Measurements from ENCODE around the gene UBE3A. TPM values are rescaled to one million over a fixed set of nuclear protein-coding genes. Genes with fewer than 3 reads are reported as not detected.

Gene UBE3A
- total RNA-seq, 4 donors from 2014 or later: 73.9 to 97.6 (median 80.1) TPM

DNA sequence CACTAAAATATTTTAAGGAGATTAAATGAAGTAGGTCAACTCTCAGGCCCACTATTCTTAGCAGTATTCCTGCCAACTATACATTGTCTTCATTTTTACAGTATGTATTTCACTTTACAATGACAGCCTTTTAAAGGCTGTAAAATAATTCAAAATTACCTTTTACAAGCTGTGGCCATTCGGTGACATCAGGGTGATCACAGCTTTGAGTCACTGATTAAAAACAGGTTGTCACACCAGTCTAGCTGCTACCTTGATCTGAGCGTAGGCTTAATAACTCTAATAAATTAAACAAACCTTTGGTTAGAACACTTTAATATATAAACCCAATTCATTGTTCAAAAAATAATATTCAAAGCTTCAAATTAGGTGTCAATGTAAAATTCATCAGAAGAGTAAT lies 29.9 kb downstream of the UBE3A start:
- TF ChIP-seq EP300 (IDR thresholded peaks at IDR 0.05) (no peak), POLR2A (IDR thresholded peaks at IDR 0.05; ENCODE audit: low read depth) (no peak), POLR2AphosphoS5 (IDR thresholded peaks at IDR 0.05) (no peak)
- TF ChIP-seq, protein P1, sequence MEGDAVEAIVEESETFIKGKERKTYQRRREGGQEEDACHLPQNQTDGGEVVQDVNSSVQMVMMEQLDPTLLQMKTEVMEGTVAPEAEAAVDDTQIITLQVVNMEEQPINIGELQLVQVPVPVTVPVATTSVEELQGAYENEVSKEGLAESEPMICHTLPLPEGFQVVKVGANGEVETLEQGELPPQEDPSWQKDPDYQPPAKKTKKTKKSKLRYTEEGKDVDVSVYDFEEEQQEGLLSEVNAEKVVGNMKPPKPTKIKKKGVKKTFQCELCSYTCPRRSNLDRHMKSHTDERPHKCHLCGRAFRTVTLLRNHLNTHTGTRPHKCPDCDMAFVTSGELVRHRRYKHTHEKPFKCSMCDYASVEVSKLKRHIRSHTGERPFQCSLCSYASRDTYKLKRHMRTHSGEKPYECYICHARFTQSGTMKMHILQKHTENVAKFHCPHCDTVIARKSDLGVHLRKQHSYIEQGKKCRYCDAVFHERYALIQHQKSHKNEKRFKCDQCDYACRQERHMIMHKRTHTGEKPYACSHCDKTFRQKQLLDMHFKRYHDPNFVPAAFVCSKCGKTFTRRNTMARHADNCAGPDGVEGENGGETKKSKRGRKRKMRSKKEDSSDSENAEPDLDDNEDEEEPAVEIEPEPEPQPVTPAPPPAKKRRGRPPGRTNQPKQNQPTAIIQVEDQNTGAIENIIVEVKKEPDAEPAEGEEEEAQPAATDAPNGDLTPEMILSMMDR (IDR thresholded peaks at IDR 0.05): no peak
- H3K4me3 ChIP-seq: no peak overlapping the region
- no peak for DNase-seq (ENCODE audit: extremely low spot score)
- 60% methylated on average over 2 of the region's 2 CpGs for WGBS
- peaks cover 4 to 13% (median 7%) of the 10 kb centered on the region in 4 donors for H3K36me3 ChIP-seq
- H3K27ac ChIP-seq (replicated peaks in 1 of 4): no peak overlapping the region
- H3K4me1 ChIP-seq: peaks cover 27 to 69% (median 53%) of the 10 kb centered on the region in 4 donors
- no peaks in the 10 kb centered on the region for H3K27me3 ChIP-seq
- intact Hi-C loops (cut with DNase I): no loop called here
- H3K9me3 ChIP-seq: no peaks in the 10 kb centered on the region

DNA sequence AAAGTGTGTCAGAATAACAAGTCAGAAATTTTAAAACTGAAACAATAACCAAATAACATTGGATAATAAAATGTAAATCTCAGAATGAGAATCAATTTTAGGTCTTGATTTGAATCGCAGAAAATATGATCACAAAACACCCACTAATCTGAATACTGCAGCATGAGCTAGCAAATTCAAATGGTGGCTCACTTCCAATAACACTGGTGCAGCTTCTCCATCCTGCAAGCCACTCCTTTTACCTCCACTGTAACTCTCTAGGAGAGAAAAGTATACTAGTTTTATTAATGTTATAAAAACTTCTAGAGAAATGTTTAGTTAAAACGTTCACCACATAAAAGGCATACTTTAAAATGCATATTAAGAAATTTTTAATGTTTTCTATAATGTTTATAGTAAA lies 30.4 kb downstream of the UBE3A start:
- WGBS: 44% methylated on average over 2 of the region's 2 CpGs
- Histone ChIP-seq H3K4me3 (no peak overlapping the region), H3K27me3 (no peaks in the 10 kb centered on the region), H3K27ac (replicated peaks in 1 of 4) (no peak overlapping the region), H3K4me1 (peaks cover 27 to 65% (median 51%) of the 10 kb centered on the region in 4 donors), H3K36me3 (peaks cover 4 to 18% (median 10%) of the 10 kb centered on the region in 4 donors), H3K9me3 (no peaks in the 10 kb centered on the region)
- no peak for DNase-seq (ENCODE audit: extremely low spot score)
- intact Hi-C loops (cut with DNase I): no loop called here
- TF ChIP-seq EP300 (IDR thresholded peaks at IDR 0.05) (no peak), POLR2AphosphoS5 (IDR thresholded peaks at IDR 0.05) (no peak), POLR2A (IDR thresholded peaks at IDR 0.05; ENCODE audit: low read depth) (no peak)
- TF ChIP-seq, protein P1 (IDR thresholded peaks at IDR 0.05): no peak

DNA sequence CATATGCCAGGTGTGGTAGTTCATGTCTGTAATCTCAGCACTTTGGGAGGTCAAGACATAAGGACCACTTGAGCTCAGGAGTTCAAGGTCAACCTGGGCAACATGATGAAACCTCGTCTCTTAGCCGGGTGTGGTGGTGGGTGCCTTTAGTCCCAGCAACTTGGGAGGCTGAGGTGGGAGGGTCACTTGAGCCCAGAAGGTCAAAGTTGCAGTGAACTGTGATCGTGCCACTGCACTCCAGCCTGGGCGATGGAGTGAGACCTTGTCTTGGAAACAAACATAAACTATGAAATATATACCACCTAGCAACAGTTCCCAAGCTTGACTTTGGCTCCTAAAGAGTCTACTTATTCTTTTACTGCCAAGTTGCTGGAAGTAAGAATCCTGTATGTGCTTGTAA lies 30.9 kb downstream of the UBE3A start:
- no peak for DNase-seq (ENCODE audit: extremely low spot score)
- Histone ChIP-seq H3K9me3 (peaks cover 0 to 1% (median 0%) of the 10 kb centered on the region in 4 donors), H3K36me3 (peaks cover 4 to 23% (median 12%) of the 10 kb centered on the region in 4 donors), H3K4me1 (peaks cover 26 to 63% (median 50%) of the 10 kb centered on the region in 4 donors), H3K27ac (replicated peaks in 1 of 4) (no peak overlapping the region), H3K27me3 (no peaks in the 10 kb centered on the region), H3K4me3 (no peak overlapping the region)
- intact Hi-C loops (cut with DNase I): no loop called here
- 70% methylated on average over 4 of the region's 4 CpGs for WGBS
- TF ChIP-seq EP300 (IDR thresholded peaks at IDR 0.05) (no peak), POLR2AphosphoS5 (IDR thresholded peaks at IDR 0.05) (no peak), POLR2A (IDR thresholded peaks at IDR 0.05; ENCODE audit: low read depth) (no peak)
- TF ChIP-seq, protein P1 (IDR thresholded peaks at IDR 0.05): no peak

DNA sequence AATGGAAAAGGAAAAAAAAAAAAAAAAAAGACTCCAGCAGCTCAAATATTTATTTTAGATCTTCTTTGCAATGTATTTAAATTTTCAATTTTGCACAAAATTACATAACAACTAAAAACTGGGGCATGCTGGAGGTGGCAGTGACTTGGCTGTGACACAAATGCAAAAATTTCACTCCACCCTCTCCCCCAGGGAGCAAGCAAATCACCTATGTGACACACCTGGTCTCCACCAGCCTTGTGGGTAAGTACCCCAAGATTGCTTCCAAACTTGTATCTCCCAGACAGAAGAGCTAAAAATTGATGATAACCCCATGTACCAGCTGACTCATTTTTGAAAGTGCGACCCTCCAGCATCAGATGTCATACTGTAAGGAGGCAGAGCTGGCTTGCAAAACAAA lies 32.0 kb downstream of the UBE3A start:
- TF ChIP-seq, protein P1 (IDR thresholded peaks at IDR 0.05): no peak
- no peak for TF ChIP-seq POLR2AphosphoS5 (IDR thresholded peaks at IDR 0.05)
- TF ChIP-seq EP300 (IDR thresholded peaks at IDR 0.05): no peak
- no peak for TF ChIP-seq POLR2A (IDR thresholded peaks at IDR 0.05; ENCODE audit: low read depth)
- peaks cover 12 to 34% (median 22%) of the 10 kb centered on the region in 4 donors for H3K36me3 ChIP-seq
- H3K27ac ChIP-seq (replicated peaks in 1 of 4): no peak overlapping the region
- DNase-seq (ENCODE audit: extremely low spot score): no peak
- peaks cover 23 to 58% (median 44%) of the 10 kb centered on the region in 4 donors for H3K4me1 ChIP-seq
- H3K4me3 ChIP-seq: no peak overlapping the region
- intact Hi-C loops (cut with DNase I): no loop called here
- H3K9me3 ChIP-seq: peaks cover 0 to 12% (median 7%) of the 10 kb centered on the region in 4 donors
- WGBS: 71% methylated on average over 1 of the region's 1 CpG
- H3K27me3 ChIP-seq: no peaks in the 10 kb centered on the region

DNA sequence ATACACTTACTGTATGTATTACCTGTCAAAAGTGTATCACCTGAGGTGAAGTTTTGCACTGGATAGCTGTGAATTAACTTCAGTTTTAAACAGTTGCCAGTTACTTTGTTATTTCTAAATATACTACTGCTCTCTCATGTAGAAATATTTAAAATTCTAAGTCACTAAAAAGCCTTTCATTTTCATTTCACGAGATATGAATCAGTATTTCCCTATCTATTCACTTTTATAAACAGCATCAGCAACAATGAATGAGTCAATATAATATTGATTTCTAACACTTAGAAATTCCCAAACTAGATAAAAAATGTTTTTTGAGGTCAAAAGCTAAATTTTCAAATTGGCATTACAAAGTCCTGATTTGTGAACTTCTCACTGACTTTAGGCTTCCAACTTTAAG lies 32.6 kb downstream of the UBE3A start:
- WGBS: 71% methylated on average over 1 of the region's 1 CpG
- peaks cover 22 to 52% (median 39%) of the 10 kb centered on the region in 4 donors for H3K4me1 ChIP-seq
- intact Hi-C loops (cut with DNase I): no loop called here
- no peaks in the 10 kb centered on the region for H3K27me3 ChIP-seq
- H3K9me3 ChIP-seq: peaks cover 0 to 18% (median 11%) of the 10 kb centered on the region in 4 donors
- TF ChIP-seq POLR2A (IDR thresholded peaks at IDR 0.05; ENCODE audit: low read depth) (no peak), EP300 (IDR thresholded peaks at IDR 0.05) (no peak), POLR2AphosphoS5 (IDR thresholded peaks at IDR 0.05) (no peak)
- TF ChIP-seq, protein P1 (IDR thresholded peaks at IDR 0.05): no peak
- no peak for DNase-seq (ENCODE audit: extremely low spot score)
- H3K4me3 ChIP-seq: no peak overlapping the region
- H3K36me3 ChIP-seq: peaks cover 12 to 37% (median 26%) of the 10 kb centered on the region in 4 donors
- H3K27ac ChIP-seq (replicated peaks in 1 of 4): no peak overlapping the region

Data from esophagus muscularis mucosa (tissue), 4 donors.